Thymus (tissue), 11 donors: ENCODE measurements around the gene EPHA4. TPM values are rescaled to one million over a fixed set of nuclear protein-coding genes. Genes with fewer than 3 reads are reported as not detected.

Source experiments
- DNase-seq, 9 donors: peaks; one replicate each; pipeline ENCODE4 v3.0.0-alpha.2; 2013; ENCODE audit warnings: low spot score in 9 of 9, low read depth in 6 of 9, missing footprints in 1 of 9
- H3K27ac ChIP-seq, 2 donors: one replicate each; pipeline ENCODE4 v1.5.1; 2013; ENCODE audit warnings: control low read depth in 1 of 2, low read depth in 1 of 2, low read length in 1 of 2, mild to moderate bottlenecking in 1 of 2, moderate library complexity in 1 of 2
- H3K27me3 ChIP-seq, 2 donors: one replicate each; pipeline ENCODE4 v1.5.1; 2013; ENCODE audit warnings: low read length in 1 of 2; ENCODE audit not compliant: control insufficient read depth in 2 of 2, insufficient read depth in 1 of 2
- H3K36me3 ChIP-seq, 2 donors: one replicate each; pipeline ENCODE4 v1.5.1; 2013; ENCODE audit warnings: low read length in 1 of 2, mild to moderate bottlenecking in 1 of 2, moderate library complexity in 1 of 2; ENCODE audit not compliant: control insufficient read depth in 2 of 2, insufficient read depth in 2 of 2
- H3K4me1 ChIP-seq, 2 donors: one replicate each; pipeline ENCODE4 v1.5.1; 2013; ENCODE audit warnings: low read length in 2 of 2; ENCODE audit not compliant: control insufficient read depth in 2 of 2, insufficient read depth in 2 of 2
- H3K4me3 ChIP-seq, 2 donors: one replicate each; pipeline ENCODE4 v1.5.1; 2013; ENCODE audit warnings: low read length in 2 of 2, control low read depth in 1 of 2, mild to moderate bottlenecking in 1 of 2
- H3K9me3 ChIP-seq, 2 donors: one replicate each; pipeline ENCODE4 v1.5.1; 2013; ENCODE audit warnings: low read length in 1 of 2, mild to moderate bottlenecking in 1 of 2; ENCODE audit not compliant: control insufficient read depth in 2 of 2, insufficient read depth in 1 of 2
- WGBS: extraction: QIAGEN DNeasy Blood & Tissue Kit; methylation state at CpG from one replicate; pipeline ENCODE4 v1.1.7; 2013; 5-methylcytosine and 5-hydroxymethylcytosine counted together
- polyA plus RNA-seq: library from polyadenylated mRNA; stranded (reverse); fragments of 200-250 nt; gene quantifications from one replicate; pipeline ENCODE4 v1.2.3, GENCODE V29; 2013
- total RNA-seq: library from RNA; stranded (reverse); fragments of 120-200 nt; gene quantifications from one replicate; pipeline ENCODE4 v1.2.4, GENCODE V29; 2013
- donor health status: healthy.

EPHA4 gene
- total and polyA plus RNA-seq, 2 donors, result 7.8 to 9.0 TPM

DNA sequence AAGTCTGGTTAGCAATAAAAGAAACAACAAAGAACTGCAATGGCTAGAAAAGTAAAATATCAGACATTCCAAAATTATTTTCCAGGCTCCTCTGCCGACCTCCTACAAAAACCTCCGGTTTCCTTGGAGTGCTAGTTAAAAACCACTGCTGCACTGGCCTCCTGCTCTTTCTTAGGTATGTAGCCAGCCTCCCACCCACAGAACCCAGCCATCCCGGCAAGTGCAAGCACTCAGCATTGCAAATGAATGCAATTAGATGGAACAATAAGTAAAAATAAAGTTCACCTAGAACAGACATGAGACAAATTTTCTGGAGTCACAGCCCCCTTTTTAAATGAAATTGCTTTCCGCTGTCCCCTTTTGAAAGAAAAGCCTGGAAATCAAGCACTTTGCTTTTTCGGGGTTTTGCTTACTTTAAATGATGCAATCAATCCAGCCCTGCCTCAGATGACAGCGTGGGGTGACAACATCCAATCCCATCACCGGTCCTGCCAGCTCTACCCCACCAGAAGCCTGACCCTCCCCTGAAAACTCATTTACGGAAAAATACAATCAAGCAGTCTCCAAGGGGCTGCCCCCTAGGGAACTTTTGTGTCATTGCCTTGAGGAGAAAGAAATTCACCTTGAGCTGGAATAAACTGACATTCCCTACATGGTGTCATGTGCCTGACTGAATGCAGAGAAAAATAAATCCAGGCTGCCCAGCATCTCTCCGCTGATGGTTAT, 199.8 kb downstream of the EPHA4 start:
- H3K27ac ChIP-seq, result no peak overlapping the region
- no peak overlapping the region for H3K4me3 ChIP-seq
- H3K4me1 ChIP-seq, result peaks cover 3 to 6% of the 10 kb centered on the region in 2 donors
- DNase-seq, result no peak
- 90% methylated on average over 9 of the region's 9 CpGs for WGBS
- H3K27me3 ChIP-seq, result no peaks in the 10 kb centered on the region
- no peaks in the 10 kb centered on the region for H3K9me3 ChIP-seq
- H3K36me3 ChIP-seq, result no peaks in the 10 kb centered on the region

DNA sequence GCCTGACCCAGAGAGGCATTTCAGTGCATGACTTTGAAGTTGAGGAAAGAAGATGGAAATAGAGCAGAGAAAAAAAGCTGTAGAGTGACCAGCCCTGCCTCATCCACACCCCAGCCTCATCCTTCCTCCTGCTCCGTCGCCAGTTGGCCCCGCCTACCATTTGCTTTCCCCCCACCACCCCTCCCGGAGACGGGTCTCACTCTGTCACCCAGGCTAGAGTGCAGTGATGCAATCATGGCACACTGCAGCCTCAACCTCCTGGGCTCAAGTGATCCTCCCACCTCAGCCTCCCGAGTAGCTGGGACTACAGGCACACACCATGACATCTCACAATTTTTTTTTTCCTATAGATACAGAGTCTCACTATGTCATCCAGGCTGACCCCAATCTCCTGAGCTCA, 200.8 kb downstream of the EPHA4 start:
- Histone ChIP-seq H3K9me3 (no peaks in the 10 kb centered on the region), H3K27ac (no peak overlapping the region), H3K4me3 (no peak overlapping the region), H3K4me1 (no peaks in the 10 kb centered on the region), H3K36me3 (no peaks in the 10 kb centered on the region), H3K27me3 (no peaks in the 10 kb centered on the region)
- 96% methylated on average over 6 of the region's 6 CpGs for WGBS
- no peak for DNase-seq

DNA sequence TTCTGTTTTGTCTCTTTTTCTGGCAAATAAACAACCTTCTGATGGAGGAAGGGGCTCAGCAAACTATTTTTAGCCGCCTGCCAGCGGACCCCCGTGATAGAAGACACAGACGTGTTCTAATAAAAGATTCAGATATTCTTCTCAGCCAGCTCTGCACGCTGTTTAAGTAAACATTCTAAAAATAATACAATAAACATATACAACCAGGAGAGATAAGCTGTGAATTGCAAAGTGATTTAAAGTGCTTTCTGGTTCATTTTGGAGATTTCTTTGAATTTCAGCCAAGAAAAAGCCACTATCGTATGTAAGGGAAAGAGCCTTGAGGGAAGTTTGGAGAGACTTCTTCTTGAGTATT, 201.3 kb downstream of the EPHA4 start:
- Histone ChIP-seq H3K36me3 (no peaks in the 10 kb centered on the region), H3K27me3 (no peaks in the 10 kb centered on the region), H3K4me3 (no peak overlapping the region), H3K9me3 (no peaks in the 10 kb centered on the region), H3K27ac (no peak overlapping the region), H3K4me1 (no peaks in the 10 kb centered on the region)
- DNase-seq, result no peak
- WGBS, result 95% methylated on average over 6 of the region's 6 CpGs

DNA sequence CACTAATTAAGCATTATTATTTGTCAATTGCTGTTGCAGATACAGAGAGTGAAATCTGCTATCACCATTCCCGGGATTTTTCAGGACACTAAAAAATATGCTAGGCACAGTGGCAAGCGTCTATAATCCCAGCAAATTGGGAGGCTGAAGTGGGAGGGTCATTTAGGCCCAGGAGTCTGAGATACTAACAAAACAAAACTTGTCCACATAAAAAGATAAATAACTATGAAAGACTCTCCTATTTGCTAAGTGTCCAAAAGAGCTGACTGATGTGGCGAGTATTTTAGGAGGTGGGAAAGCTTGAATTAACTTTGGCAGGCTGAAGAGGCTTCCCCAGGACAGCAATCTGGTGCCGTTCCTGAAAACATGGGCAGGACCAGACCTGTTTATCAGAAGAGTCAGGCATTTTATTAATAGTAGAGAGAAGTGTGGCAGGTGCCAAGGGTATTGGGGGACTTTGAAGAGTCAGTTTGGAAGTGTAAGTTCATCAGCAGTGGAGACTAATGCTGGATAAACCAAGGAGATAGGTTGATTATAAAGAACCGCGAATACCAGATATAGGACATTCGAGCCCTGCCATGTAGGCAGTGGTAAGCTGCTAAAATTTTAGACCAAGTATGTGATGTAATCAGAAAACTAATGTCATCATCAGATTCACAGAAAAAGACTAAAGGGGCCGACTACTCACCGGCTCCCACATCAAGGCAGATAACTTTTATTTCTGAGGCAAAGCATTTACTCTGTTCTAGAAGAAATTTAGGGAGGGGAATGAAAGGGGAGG, 201.8 kb downstream of the EPHA4 start:
- H3K4me3 ChIP-seq, result no peak overlapping the region
- no peak for DNase-seq
- no peaks in the 10 kb centered on the region for H3K27me3 ChIP-seq
- H3K27ac ChIP-seq, result no peak overlapping the region
- 95% methylated on average over 9 of the region's 9 CpGs for WGBS
- H3K4me1 ChIP-seq, result peaks cover 0 to 2% of the 10 kb centered on the region in 2 donors
- H3K9me3 ChIP-seq, result no peaks in the 10 kb centered on the region
- no peaks in the 10 kb centered on the region for H3K36me3 ChIP-seq
